HAP-1 (cell line): ENCODE results near the gene SYT8.

Experiments used
- DNase-seq, 2 experiments: peaks; one replicate each; pipeline ENCODE4 v3.0.0-alpha.2; 2016 to 2020; ENCODE audit warnings: low spot score in 2 of 2
- H3K27me3 ChIP-seq: fragments of 250-450 bp; sonication (Bioruptor Pico); 2 replicates; pipeline ENCODE4 v1.5.1; 2020; ENCODE audit warnings: low read depth, mild to moderate bottlenecking, moderate library complexity
- H3K36me3 ChIP-seq: fragments of 250-450 bp; sonication (Bioruptor Pico); replicated peaks from 2 replicates; pipeline ENCODE4 v1.5.1; 2020; ENCODE audit warnings: mild to moderate bottlenecking
- H3K4me1 ChIP-seq: fragments of 250-450 bp; sonication (Bioruptor Pico); 2 replicates; pipeline ENCODE4 v1.5.1; 2020; ENCODE audit warnings: mild to moderate bottlenecking
- H3K4me3 ChIP-seq: fragments of 250-450 bp; sonication (Bioruptor Pico); 2 replicates; pipeline ENCODE4 v1.5.1; 2020; ENCODE audit warnings: mild to moderate bottlenecking, moderate library complexity
- H3K9me3 ChIP-seq: fragments of 250-450 bp; sonication (Bioruptor Pico); 2 replicates; pipeline ENCODE4 v1.5.1; 2020; ENCODE audit warnings: mild to moderate bottlenecking, moderate library complexity
- in situ Hi-C: fragments of 300-500 bp; cut with MboI; formaldehyde crosslinking; loops from 3 replicates; pipeline ENCODE4 v1.14.3; 2020; ENCODE audit warnings: low sequenced_read_pairs, inconsistent platforms, mixed read lengths

The SYT8 gene

DNA sequence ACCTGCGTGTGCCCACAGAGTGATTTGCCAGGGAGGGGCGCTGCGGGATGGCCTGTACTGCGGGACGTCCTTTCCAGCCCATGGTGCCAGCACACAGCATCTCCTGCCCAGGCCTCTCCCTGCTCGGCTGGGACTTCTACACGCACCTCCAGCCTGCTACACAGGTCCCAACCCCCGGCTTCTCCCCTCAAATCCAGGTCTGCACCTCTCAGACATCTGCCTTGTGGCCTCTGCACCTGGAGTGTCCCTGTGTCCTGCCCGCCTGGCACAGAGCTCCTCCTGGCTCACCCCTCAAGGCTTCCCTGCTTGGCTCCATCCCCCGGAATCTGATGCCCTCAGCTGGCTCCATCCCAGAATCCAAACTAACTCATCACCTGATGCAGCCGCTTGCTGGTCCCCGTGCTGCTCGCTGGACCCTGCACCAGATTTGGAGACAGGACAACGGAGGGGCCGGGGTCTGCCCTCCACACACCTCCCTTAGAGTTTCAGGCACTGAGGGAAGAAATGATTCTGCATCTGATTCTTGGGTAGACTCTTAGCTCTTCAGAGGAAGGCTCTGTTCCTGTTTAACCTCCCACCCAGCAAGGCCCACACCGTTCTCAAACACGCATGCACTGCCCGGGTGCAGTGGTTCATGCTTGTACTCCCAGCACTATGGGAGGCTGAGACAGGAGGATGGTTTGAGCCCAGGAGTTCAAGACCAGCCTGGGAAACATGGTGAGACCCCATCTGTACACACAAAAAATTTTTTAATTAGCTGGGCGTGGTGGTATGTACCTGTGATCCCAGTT, 14.0 kb downstream of the SYT8 start:
- H3K27me3 ChIP-seq: no peaks in the 10 kb centered on the region
- no peak for DNase-seq
- H3K4me1 ChIP-seq: no peaks in the 10 kb centered on the region
- H3K4me3 ChIP-seq: no peak overlapping the region
- no peaks in the 10 kb centered on the region for H3K36me3 ChIP-seq
- in situ Hi-C loops: no loop called here
- no peaks in the 10 kb centered on the region for H3K9me3 ChIP-seq

DNA sequence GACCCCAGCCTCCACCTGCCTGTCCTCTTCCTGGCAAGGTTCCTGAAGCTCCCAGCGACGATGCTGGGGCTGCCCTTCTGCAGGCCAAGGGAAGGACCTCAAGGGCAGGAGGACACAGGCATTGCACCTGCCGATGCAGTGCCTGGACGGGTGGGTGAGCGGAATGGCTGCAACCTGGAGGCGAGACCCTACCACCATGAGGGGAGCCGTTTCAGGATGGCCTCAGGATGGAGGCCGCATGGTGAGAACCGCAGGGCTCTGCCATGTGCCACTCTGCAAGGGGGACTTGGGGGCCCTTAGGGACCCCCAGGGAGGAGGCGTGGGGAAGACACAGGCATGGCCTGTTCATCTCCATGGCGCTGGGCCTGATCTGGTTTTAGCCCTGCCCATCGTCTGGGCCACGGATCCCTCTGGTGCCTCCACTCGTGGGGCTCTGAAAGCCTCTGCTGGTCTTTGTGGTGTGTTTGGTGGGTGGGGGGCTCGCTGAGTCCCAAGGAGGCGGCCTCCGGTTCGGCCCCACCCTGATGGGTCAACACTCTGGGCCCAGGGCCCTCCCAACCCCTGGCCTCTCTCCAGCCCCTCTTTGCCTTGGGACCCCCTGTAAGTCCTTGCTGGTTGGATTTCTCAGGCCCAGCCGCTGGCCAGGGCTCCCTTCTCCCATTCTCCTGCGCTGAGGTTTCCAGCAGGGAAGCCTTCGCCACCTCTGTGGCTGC, 16.8 kb downstream of the SYT8 start:
- no peaks in the 10 kb centered on the region for H3K4me1 ChIP-seq
- DNase-seq: no peak
- H3K9me3 ChIP-seq: no peaks in the 10 kb centered on the region
- no peaks in the 10 kb centered on the region for H3K27me3 ChIP-seq
- in situ Hi-C loops: loop anchor here (25.0 kb wide), 1 partner anchor 311 kb away; the partner anchor contains the start of genes INS and TH
- no peaks in the 10 kb centered on the region for H3K36me3 ChIP-seq
- H3K4me3 ChIP-seq: no peak overlapping the region

DNA sequence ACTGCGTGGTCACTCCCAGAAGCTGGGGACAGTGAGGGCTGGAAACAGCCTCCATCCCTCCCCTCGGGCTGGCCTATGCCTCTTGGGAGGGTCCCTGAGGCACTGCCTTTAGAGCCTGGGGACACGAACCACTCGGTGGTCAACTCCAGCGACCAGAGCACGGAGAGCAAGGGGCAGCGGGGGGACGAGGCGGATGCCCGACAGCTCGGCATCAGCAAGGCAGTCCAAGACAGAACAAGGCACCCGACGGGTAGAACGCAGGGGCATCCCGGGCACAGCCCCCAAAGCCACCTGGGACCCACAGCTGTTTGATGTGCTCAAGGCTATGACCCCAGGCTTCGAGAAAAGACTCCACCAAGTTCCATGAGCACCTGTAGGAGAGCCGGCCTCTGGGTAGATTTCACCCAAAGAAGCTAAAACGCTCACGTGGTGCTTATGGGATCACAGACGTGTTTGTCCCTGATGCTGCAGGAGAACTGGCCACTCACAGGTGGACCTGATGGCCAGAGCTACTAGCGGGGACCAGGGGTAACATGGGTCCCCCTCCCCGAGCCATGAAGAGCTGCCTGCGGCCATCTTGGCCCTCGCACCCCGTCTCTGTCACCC, 17.6 kb downstream of the SYT8 start:
- DNase-seq: no peak
- Histone ChIP-seq H3K9me3 (no peaks in the 10 kb centered on the region), H3K4me1 (no peaks in the 10 kb centered on the region), H3K27me3 (no peaks in the 10 kb centered on the region), H3K36me3 (no peaks in the 10 kb centered on the region), H3K4me3 (no peak overlapping the region)
- in situ Hi-C loops: loop anchor here (25.0 kb wide), 1 partner anchor 310 kb away; the partner anchor contains the start of genes INS and TH

DNA sequence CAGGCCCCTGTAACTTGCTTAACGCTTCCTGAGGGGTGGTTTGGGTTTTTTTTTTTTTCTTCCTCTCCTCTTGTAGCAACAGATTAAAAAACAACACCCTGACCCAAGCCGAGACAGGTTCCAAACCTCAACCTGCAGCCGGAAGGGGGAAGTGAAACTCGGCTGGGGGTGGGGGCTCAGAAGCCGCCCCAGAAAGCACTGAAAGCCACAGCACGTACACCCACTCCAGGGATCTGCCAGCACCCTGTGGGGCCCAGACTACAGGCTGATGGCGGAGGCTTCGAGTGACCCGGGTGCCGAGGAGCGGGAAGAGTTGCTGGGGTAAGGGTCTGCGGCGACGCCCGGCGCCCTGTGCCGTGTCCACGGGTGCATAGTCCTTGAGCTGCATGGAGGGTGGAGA, 18.1 kb downstream of the SYT8 start, which contains the start of gene LSP1:
Gene LSP1 (plus strand): TSS at position 208 of the 400 bp plus-strand sequence. CDS start 61 bp downstream, at position 269.
- DNase-seq: no peak
- no peaks in the 10 kb centered on the region for H3K36me3 ChIP-seq
- in situ Hi-C loops: loop anchor here (25.0 kb wide), 1 partner anchor 309 kb away; the partner anchor contains the start of genes INS and TH
- H3K27me3 ChIP-seq: no peaks in the 10 kb centered on the region
- H3K4me3 ChIP-seq: no peak within 1 kb of the TSS
- H3K9me3 ChIP-seq: no peaks in the 10 kb centered on the region
- no peaks in the 10 kb centered on the region for H3K4me1 ChIP-seq

DNA sequence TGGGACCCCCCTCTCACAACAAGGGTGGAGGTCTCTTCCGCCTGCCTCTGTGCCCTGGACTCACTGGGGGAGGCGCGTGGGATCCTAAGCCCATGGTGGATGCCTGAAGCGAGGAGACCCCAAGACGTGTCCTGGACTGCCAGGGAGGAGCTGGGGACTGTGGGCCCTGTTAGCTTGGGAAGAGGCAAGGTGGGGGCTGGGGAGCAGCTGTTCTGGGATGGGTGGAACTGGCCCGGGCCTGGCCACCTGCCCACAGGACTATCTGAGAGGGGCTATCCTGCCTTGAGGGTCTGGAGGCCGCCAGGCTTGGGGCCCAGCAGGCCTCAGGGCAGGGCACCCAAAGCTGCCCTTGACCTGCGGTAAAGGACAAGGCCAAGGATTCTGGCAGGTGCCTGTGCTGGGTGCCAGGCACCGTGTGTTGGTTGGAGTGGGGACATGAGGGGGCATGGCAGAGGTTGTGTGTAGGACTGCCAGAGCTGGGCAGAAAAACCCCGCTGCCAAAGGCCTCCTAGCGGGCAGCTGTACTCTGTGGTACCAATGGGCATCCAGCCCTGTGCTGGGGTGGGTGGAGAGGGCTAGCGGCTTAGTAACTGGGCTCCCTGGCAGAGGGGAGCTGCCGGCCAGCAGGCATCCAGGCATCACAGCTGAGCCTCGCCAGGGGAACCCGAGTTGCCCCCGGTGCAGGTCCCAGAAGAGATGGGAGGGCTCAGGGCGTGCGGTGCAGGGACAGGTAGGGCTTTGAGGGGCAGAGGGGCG, 18.8 kb downstream of the SYT8 start:
- in situ Hi-C loops: loop anchor here (25.0 kb wide), 1 partner anchor 309 kb away; the partner anchor contains the start of genes INS and TH
- no peak for DNase-seq
- H3K9me3 ChIP-seq: no peaks in the 10 kb centered on the region
- H3K27me3 ChIP-seq: no peaks in the 10 kb centered on the region
- no peaks in the 10 kb centered on the region for H3K36me3 ChIP-seq
- H3K4me3 ChIP-seq: no peak overlapping the region
- no peaks in the 10 kb centered on the region for H3K4me1 ChIP-seq

DNA sequence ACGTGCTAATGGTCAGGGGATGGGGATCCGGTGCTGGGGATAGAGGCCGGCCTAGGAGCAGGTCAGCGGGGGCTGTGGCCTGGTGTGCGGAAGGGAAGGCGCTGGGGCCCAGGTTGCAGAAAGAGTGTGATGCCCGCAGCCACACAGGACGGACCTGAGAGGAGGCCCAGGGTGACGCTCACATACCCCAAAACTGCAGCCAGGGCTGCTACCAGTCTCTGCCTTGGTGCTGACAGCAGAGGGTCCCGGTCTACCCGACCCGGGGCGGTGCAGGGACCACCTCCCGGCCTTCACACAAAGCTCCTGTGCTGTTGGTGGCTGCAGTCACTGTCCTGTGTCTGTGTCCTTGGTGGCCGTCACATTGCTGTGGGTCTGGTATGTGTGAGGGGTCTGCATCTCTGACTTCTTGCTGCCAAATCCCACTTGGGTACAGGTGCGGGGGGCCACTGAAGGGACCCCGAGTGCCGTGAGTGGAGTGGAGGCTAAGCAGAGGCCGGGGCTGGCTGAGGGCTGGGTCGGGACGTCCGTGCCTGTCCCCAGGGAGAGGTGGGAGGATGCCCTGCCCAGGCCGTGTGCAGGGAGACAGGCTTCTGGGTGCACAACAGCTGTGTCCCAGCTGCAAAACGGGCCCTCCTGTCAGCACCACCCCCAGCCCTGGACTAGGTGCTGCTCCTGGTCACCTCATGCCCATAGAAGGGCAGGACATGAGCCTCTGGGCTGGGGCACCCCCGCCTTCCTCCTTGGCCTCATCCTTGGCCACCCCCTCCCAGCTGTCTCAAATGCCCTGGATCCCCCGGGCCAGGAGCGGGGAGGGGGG, 19.6 kb downstream of the SYT8 start:
- Histone ChIP-seq H3K36me3 (no peaks in the 10 kb centered on the region), H3K4me1 (no peaks in the 10 kb centered on the region), H3K9me3 (no peaks in the 10 kb centered on the region), H3K4me3 (no peak overlapping the region), H3K27me3 (no peaks in the 10 kb centered on the region)
- in situ Hi-C loops: loop anchor here (25.0 kb wide), 1 partner anchor 308 kb away; the partner anchor contains the start of genes INS and TH
- DNase-seq: no peak

DNA sequence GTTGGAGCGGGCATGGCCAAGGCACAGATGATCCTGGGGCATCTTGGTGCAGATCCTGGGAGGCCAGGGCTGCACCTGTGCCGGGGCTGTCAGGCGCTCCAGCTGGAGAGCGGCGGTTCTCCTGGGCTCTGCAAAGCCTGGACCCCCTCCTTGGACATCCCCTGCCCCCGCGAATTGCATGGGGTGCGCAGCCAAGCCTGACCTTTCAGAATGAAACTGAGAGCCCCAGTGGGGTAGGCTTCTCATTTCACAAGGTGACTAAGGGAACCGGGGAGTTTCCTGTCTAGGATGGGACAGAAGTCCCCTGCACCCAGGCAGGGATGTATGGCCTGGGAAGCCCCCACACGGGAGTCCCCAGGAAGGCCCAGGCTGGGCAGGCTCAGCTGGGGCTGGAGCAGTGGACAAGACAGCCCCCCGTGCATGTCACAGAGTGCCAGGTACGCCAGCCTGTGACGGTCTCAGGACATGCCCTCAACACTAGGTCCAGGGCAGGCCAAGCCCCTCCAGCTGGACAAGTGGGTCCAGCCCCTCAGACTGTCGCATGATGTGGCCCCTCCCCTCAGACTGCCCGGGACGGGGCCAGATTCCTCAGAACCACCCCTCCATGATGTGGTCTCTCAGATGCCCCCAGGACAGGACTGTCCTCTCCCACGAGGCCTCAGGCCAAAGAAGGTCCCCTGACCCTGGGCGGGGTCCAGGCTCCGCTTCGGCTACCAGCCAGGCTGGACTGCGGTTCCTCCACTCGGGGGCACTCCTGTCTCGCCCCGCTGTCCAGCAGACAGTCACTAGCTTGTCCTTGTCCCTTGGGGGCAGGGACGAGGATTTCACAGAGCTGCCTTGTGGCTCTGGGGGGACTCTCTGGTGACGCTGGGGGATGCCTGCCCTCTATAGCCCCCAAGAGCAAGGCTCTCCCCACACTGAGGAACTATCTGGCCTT, 20.4 kb downstream of the SYT8 start:
- DNase-seq: no peak
- in situ Hi-C loops: loop anchor here (25.0 kb wide), 1 partner anchor 307 kb away; the partner anchor contains the start of genes INS and TH
- Histone ChIP-seq H3K27me3 (no peaks in the 10 kb centered on the region), H3K4me1 (no peaks in the 10 kb centered on the region), H3K9me3 (no peaks in the 10 kb centered on the region), H3K36me3 (no peaks in the 10 kb centered on the region), H3K4me3 (no peak overlapping the region)

DNA sequence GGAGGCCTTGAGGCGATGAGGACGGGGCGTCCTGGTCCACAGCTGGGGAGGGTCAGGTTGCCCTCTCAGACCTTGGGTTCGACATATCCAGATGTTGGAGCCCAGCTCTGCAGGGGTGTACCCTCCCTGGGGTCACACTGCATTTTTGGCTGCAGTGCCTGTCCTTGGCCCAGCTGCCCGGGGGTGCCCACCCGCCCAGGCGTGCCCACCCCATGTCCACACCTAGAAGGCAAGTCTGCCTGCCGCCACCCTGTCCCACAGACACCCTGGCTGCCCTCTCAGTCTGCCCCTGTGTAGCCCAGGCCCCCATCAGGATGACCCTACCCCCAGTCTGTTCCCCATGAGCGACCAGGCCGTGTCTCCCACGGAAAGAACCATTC, 21.1 kb downstream of the SYT8 start:
- Histone ChIP-seq H3K4me3 (no peak overlapping the region), H3K4me1 (no peaks in the 10 kb centered on the region), H3K9me3 (no peaks in the 10 kb centered on the region), H3K36me3 (no peaks in the 10 kb centered on the region), H3K27me3 (no peaks in the 10 kb centered on the region; the same call in 1 of the 2 replicates)
- DNase-seq: no peak
- in situ Hi-C loops: loop anchor here (25.0 kb wide), 1 partner anchor 306 kb away; the partner anchor contains the start of genes INS and TH

DNA sequence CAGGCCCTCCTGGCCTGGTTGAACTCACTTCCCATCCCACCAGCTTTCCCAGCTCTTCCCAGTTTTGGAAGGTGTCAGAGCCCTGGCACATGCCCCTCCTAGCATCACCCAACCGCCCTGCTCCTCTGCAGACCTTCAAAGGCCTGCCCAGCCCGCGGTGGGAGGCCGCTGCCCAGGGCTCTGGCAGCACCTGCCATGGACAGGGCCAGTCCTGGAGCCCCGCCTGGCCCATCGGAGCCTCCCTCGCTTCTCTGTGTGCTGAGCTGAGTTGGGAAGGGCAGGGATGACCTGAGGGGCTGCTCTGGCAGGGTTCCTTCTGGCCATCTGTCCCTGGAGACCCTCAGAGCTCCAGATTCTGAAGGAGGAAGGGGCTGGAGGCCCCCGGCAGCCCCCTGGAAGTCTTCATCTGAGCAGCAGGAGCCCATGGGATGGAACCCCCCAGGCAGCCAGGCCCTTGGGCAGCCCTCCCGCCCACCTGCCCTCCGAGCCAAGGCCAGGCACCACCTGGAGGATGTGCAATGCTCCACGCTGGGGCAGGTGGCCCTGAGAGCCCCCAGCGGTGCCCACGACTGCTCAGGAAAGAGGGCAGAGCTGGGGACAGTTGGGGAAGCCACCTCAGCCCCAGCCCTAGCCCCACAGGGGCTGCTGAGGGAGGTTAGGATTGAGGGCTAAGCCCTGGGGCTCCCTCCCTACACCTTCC, 21.7 kb downstream of the SYT8 start:
- in situ Hi-C loops: loop anchor here (25.0 kb wide), 1 partner anchor 306 kb away; the partner anchor contains the start of genes INS and TH
- no peaks in the 10 kb centered on the region; the same call in 1 of the 2 replicates for H3K27me3 ChIP-seq
- no peaks in the 10 kb centered on the region for H3K36me3 ChIP-seq
- no peaks in the 10 kb centered on the region for H3K4me1 ChIP-seq
- no peak for DNase-seq
- H3K4me3 ChIP-seq: no peak overlapping the region
- no peaks in the 10 kb centered on the region for H3K9me3 ChIP-seq

DNA sequence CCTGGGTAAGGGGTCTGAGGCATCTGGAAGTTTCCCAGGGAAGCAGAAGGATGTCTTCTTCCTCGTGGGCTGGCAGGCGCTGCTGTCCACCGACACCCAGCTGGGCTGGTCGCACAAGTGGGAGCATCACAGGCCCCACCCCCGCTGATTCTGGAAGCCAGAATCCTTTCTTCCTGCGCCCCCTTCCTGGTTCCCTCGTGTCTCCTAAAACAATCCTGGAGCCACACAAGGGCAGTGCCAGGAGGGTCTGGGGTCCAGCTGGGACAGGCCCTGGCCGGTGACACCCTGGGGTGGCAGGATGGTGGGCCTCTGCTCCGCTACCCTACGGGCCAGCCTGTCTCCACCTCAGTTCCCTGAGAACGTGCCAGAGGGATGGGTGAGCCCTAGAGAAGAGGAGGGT, 22.3 kb downstream of the SYT8 start:
- H3K9me3 ChIP-seq: no peaks in the 10 kb centered on the region
- H3K27me3 ChIP-seq: no peaks in the 10 kb centered on the region; the same call in 1 of the 2 replicates
- DNase-seq: no peak
- no peaks in the 10 kb centered on the region for H3K4me1 ChIP-seq
- H3K36me3 ChIP-seq: no peaks in the 10 kb centered on the region
- in situ Hi-C loops: loop anchor here (25.0 kb wide), 1 partner anchor 305 kb away; the partner anchor contains the start of genes INS and TH
- H3K4me3 ChIP-seq: no peak overlapping the region

DNA sequence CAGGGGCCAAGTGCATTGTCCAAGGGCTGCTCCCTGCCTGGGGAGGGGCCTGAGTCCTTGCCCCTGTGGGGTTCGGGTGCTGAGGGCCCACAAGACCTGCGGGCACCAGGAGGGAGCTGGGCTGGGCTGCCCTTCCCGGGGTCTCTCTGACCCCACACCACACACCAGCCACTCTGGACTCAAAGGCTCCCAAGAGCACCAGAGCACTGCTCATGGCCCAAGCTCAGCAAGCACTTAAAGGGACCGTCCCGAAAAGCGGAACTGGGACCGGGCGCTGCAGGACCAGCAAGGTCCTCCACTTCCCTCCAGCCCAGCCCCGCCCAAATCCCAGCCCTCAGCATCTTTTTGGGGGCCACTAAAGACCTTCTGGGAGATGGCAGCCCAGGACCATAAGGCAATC, 23.4 kb downstream of the SYT8 start:
- DNase-seq: no peak
- Histone ChIP-seq H3K4me1 (no peaks in the 10 kb centered on the region), H3K36me3 (no peaks in the 10 kb centered on the region), H3K4me3 (no peak overlapping the region), H3K27me3 (no peaks in the 10 kb centered on the region; the same call in 1 of the 2 replicates), H3K9me3 (no peaks in the 10 kb centered on the region)
- in situ Hi-C loops: loop anchor here (25.0 kb wide), 1 partner anchor 304 kb away; the partner anchor contains the start of genes INS and TH
